Stimulated activated CD8-positive, alpha-beta memory T cell treated with anti-CD3 and anti-CD28 coated beads, Interleukin-4, amount 100 ng/mL, for 1 hour (primary cell): ENCODE measurements around the gene CBX6.

ENCODE experiments used
- DNase-seq, 2 donors: peaks; one replicate each; pipeline ENCODE4 v3.0.0-alpha.2; 2020; ENCODE audit warnings: low read depth in 2 of 2, low spot score in 1 of 2

Gene CBX6

GRCh38 chr22:38873469-38874411 lies 1.7 kb upstream of the CBX6 start:
- peak in 1 of 2 donors; percentile 41 for DNase-seq

GRCh38 chr22:38872831-38873248 lies 824 bp upstream of the CBX6 start:
- no peak for DNase-seq

DNA sequence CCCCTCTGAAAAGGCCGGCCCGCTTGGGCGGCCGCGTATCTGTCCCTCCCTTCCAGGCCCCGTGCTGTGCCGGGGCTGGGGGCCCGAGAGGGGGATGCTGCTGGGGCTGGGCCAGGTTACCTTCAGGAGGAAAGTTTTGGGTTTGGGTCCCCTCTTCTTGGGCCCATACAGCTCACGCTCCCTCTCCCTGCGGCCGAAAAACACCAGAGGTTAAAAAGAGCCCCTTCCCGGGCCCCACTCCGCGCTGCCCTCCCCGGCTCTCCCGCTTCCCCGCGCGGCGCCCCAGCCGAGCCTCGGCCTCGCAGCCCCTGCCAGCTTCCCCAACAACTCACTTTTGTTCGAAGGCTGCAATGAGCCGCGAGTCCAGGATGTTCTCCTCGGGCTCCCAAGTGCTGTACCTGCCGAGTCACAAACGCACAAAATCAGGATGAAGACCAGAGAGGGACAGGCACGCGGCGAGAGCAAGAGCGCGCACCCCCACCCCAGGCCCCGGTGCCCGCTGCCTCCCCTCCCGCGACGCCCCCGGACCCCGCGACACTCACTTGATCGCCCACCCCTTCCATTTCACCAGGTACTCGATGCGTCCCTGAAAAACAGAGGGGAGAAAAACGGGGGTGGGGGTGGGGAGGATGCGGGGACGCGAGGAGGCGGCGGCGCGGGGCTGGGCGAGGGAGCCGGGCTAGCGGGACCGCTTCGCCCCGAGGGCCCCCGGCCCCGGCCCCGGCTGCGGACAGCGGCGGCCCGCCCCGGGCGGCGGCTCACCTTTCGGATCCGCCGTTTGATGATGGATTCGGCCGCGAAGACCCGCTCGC lies 450 bp downstream of the CBX6 start:
- no peak for DNase-seq

DNA sequence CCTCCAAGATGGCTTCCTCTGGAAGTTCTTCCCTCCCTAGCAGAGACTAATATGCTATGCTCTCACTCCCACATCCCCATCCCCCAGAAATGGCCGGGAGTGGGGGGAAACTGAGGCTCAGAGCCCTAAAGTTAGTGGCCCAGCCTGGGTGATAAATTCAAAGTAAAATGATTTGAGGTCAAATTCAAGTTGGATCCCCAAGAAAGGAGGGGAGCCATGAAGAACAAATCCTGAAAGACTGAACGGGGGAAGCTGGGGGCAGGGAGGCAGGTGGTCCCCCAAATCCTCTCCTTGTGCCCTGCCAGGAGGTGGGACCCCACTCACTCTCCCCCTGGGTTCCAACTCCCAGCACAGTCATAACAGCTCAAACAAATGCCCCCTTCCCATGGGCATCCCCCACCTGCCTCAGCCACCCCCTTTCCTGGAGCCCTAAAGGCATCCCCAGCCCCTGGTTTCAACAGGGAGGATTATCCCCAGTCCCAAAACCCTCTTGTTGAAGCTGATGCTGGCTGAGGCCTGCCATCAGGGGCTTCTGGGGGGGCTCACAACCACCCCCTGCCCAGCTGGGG lies 1.1 kb downstream of the CBX6 start:
- no peak for DNase-seq

DNA sequence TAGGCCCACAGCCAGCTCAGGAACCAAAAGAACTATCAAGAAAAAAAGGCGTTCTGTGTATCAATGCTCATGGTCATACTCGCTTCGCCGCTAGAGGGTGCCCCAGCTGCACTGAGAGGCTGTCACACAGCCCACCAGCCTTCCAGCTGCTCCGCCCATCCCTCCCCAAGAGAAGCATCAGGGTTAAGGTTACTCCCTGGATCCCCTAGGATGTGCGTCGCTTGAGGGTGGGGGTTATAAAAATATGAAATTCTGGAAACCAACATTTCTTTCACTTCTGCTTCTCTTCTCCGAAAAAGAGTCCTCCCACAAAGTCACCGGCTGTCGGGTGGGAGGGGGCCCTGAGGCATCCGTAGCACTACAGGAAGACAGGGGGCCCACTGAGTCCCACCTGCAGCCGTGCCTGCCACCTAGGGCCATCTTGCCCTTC lies 1.7 kb downstream of the CBX6 start:
- peak; percentile 78 to 86 for DNase-seq

- no peak for DNase-seq
These were observed 2.4 kb downstream of the CBX6 start for GRCh38 chr22:38869663-38870062.

GRCh38 chr22:38868886-38869381 lies 3.1 kb downstream of the CBX6 start:
- DNase-seq: peak; percentile 70

DNA sequence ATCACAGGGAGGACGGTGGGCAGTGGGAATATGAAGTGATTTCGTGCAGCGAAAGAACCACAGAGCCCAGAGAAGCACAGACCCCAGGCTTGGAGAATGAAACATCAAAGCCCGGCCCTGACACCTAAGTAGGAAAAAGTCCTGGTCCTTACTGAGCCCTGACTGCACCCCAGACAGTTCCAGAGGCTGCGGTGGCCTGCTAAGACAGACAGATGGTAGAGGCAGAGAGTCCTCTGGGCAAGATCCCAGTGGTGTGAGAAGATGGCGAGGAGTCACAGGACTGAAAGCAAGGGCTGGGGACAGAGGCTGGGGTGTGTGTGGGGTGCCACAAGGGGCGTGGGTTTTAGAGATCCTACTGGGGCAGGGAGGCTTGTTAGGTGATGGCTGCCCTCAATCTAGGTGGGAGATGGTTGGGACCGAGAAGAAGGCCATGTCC lies 3.7 kb downstream of the CBX6 start:
- no peak for DNase-seq

DNA sequence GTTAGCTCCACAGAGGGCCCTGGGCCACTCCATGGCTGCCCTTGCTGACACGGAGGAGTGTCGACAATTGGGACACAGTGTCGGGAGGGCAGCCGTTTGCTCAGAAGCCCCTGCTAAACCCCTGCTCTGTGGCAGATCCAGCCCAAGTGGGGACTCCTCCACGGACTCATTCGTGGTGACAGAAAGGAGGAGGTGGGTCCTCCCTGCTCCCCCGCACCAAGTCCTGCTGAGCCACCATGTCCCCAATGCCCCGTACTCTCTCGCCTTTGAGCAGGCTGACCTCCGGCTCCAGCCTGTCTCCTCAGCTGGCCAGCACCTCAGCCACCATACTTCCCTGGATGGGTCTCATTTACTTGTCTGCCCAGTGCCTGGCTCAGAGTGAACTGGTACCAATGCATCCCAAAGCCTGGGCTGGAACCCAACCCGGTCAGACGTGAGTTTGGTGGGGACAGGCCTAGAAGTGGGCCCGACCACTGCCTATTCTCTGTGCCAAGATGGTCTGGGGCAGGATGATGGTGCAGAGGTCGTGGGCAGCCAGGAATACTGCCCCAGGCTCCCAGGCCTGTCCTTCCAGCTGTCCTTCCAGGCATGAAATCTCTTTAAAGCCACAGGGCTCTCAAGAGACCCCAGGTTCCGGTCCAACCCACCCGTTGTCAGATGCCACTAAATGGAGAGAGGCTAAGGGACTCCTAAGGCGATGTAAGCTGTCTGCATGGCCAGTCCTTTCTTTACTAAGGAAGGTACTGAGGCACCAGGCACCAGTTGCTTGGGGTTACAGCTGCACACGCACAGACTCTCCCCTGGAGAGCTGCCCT lies 4.3 kb downstream of the CBX6 start:
- DNase-seq: no peak

GRCh38 chr22:38867124-38867455 lies 4.9 kb downstream of the CBX6 start:
- no peak for DNase-seq

DNA sequence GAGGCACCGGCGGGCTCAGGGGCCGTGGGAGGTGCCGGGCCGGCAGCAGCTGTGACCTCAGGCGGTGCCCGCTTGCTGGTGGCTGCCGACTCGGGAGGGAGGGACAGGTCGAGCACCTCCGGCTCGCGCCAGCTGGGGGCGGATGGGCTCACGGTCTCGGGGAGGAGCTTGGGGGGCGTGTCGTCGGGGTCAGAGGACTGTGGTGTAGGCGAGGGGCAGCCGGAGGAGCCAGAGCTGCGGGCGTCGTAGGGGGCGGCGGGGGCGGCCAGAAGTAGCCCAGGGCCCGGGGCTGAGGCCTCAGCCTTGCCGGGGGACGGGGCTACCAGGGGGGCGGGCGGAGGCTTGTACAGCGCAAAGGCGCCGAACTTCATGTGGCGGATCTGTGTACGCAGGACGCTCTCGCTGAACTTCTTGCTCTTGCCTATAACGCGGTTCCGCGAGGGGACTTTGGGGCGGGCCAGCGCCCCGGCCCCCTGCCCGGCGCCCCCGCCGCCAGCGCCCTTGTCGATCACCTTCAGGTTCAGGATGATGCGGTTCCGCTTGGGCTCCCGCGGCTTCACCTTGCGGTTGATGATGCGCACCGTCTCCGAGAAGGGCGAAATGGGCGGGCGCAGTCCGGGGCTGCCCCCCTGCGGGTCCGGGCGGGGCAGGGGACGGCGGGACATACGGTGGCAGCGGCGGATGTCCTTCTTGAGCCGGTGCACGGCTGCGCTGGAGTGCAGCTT lies 5.5 kb downstream of the CBX6 start:
- no peak for DNase-seq

DNA sequence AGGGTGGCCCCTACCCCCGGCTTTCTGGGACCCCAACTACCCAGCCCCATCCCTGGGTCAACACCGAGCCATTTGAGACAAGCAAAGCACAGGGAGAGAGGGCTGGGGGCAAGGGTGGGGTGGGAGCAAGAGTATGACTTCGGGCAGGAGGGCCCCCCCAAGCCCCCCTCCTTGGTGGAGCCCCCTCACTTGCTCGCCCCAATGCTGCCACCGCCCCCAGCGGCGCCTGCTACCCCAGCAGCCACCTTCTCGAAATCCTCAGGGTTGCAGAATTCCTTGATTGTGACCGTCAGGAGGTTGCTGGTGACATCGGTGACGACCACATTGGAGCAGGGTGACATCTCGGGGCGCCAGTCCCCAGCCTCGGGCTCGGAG lies 6.0 kb downstream of the CBX6 start:
- no peak for DNase-seq

DNA sequence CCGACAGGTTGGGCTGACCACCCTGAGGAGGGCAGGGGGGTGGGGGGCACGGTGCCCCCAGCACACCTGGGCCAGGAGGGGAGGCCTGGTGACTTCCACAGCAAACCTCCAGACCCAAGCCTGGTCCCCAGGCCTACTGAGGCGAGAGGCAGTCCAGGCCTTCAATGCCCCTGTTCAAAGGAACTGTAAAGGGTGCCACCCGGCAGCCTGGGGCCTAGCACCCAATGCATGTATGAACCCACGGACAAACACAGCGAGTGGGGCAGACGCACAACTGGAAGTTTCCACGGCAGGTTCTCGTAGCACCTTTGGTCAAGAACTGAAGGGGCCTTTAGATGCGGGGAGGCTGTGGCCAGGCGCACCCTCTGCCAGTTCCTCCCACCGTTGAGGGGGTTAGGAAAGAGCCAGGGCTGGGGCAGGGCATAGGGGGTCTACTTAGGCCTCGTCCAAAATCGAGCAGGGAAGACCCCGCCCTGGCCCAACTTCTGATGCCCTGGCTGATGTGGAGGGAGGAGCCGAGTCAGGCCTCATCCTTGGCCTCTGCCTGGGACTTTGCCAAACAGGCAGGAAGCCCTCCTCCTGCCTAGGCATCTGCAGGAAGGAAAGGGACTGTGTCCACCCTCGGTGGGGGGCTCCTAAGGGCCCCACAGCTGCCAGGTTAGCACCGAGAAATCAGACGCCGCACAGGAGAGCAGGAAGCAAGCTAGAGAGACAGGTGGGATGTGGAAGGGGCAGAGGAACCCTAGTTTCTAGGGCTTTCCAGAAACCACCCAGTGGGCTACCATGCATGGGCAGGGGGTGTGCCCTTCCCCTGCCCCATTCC lies 6.6 kb downstream of the CBX6 start:
- DNase-seq: no peak

- no peak for DNase-seq
These were observed 7.4 kb downstream of the CBX6 start for GRCh38 chr22:38864361-38865191.

GRCh38 chr22:38863531-38864131 lies 8.4 kb downstream of the CBX6 start:
- DNase-seq: no peak

DNA sequence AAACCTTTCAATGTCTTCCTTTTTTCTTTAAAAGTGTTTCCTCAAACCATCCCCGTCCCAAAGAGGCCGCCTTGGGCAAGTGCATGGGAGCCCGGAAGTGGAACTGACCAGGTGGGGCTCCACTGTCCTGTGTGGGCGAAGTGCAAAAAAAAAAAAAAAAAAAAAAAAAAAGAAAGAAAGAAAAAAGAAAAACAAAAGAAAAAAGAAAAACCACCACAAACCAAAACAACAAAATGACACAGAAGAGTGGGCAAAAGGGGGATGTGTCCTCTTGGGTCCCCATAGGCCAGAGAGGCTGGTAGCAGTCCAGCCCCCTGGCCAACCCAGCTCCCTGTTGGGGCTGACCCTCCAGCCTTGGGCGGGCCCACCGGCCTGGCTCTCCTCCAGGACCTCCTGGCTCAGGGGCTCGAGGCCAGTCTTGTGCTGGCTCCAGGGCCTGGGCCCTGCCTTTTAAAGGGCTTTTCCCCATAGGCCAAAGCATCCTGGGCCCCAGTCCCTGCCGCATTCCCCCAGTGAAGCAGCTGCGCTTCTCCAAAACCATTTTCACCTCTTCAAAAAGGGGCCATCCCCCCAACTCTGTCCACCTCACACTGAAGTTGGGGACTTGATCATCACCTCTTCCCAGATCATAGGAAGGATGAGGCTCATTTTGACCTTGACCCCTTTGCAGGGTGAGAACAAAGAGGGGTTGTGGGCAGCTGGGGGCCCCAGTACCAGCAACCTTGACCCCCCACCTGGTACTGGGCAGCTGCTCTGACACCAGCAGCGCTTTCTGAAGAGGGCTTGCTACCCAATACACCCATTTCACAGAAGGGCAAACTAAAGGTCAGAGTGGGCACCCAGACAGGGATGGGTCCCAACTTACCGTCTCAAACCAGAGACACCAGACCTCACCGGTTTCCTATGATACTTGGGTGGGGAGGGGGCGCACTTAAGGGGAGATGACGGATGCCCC lies 9.4 kb downstream of the CBX6 start:
- no peak for DNase-seq

DNA sequence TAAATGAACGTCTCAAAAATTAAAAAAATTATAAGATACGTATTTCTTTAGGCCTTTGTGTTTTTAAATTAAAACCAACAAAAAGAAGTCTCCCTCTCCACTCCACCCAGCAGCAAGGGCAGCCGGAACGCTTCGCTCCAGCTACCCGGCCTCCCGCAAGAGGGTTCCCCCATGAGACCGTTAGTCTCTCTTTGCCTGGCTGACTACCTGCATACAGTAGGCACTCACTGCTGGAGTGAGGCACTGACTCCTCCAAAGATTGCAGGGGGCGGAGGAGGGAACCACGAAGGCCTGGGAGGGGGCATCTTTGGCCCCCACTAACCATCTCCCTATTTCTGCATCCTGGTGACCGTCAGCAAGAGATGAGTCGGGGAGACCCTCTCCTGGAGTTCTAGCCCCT lies 10.1 kb downstream of the CBX6 start:
- DNase-seq: no peak
